HepG2 (cell line): Measurements from ENCODE around the gene ZKSCAN5. TPM values are rescaled to one million over a fixed set of nuclear protein-coding genes. Genes with fewer than 3 reads are reported as not detected.

ENCODE experiments used
- ELF4 ChIP-seq: sonication (generic); formaldehyde crosslinking; IDR thresholded peaks from 2 replicates; pipeline ENCODE4 v1.5.0; 2020; ENCODE audit warnings: missing genetic modification reagents, mild to moderate bottlenecking, moderate library complexity, borderline replicate concordance
- ISL2 ChIP-seq: sonication (generic); formaldehyde crosslinking; IDR thresholded peaks from 2 replicates; pipeline ENCODE4 v1.5.0; 2020; ENCODE audit warnings: missing genetic modification reagents
- JUND ChIP-seq: sonication (generic); formaldehyde crosslinking; IDR thresholded peaks from 2 replicates; pipeline ENCODE4 v1.8.0; 2022; ENCODE audit warnings: mild to moderate bottlenecking, missing genetic modification reagents
- KDM5A ChIP-seq: fragments of 200-600 bp; sonication (generic); IDR thresholded peaks from 2 replicates; pipeline ENCODE4 v1.7.0; 2018; ENCODE audit warnings: antibody characterized with exemption, mild to moderate bottlenecking, low read length, borderline replicate concordance
- KLF16 ChIP-seq, 2 experiments: sonication (generic) in 1 of 2; formaldehyde crosslinking in 1 of 2; IDR thresholded peaks; 2 replicates each; pipeline versions ENCODE4 v1.6.1 to v1.8.0; 2016 to 2023; ENCODE audit warnings: missing genetic modification reagents in 2 of 2, missing compliant biosample characterization in 1 of 2
- NPAS2 ChIP-seq: sonication (generic); formaldehyde crosslinking; IDR thresholded peaks from 2 replicates; pipeline ENCODE4 v1.8.0; 2022; ENCODE audit warnings: mild to moderate bottlenecking, missing genetic modification reagents, borderline replicate concordance
- PHF8 ChIP-seq: sonication (generic); formaldehyde crosslinking; IDR thresholded peaks from 2 replicates; pipeline ENCODE4 v1.5.0; 2020; ENCODE audit warnings: missing genetic modification reagents
- POGZ ChIP-seq: sonication (generic); formaldehyde crosslinking; IDR thresholded peaks from 2 replicates; pipeline ENCODE4 v1.4.0; 2020; ENCODE audit warnings: mild to moderate bottlenecking, missing genetic modification reagents
- RFXAP ChIP-seq: sonication (generic); formaldehyde crosslinking; IDR thresholded peaks from 2 replicates; pipeline ENCODE4 v1.4.0; 2020; ENCODE audit warnings: missing genetic modification reagents, borderline replicate concordance
- ZBTB1 ChIP-seq: sonication (generic); formaldehyde crosslinking; IDR thresholded peaks from 2 replicates; pipeline ENCODE4 v1.4.0; 2020; ENCODE audit warnings: missing genetic modification reagents, borderline replicate concordance
- ZNF234 ChIP-seq: sonication (generic); formaldehyde crosslinking; conservative IDR thresholded peaks from 2 replicates; pipeline ENCODE4 v1.5.1; 2020; ENCODE audit warnings: mild to moderate bottlenecking, missing genetic modification reagents
- ZNF709 ChIP-seq: sonication (generic); formaldehyde crosslinking; IDR thresholded peaks from 2 replicates; pipeline ENCODE4 v1.5.0; 2020; ENCODE audit warnings: mild to moderate bottlenecking, missing genetic modification reagents
- ZNF768 ChIP-seq: sonication (generic); formaldehyde crosslinking; IDR thresholded peaks from 2 replicates; pipeline ENCODE4 v1.4.0; 2020; ENCODE audit warnings: missing genetic modification reagents
- ZSCAN29 ChIP-seq: sonication (generic); formaldehyde crosslinking; conservative IDR thresholded peaks from 2 replicates; pipeline ENCODE4 v1.4.0; 2020; ENCODE audit warnings: mild to moderate bottlenecking, missing genetic modification reagents
- polyA plus RNA-seq, 8 experiments: library from polyadenylated mRNA; depleted of rRNA in 3 of 8; stranded (reverse) in 7 of 8; unstranded in 1 of 8; fragments of >200 nt; fragmentation: Illumina TruSeq in 4 of 8; extraction: Trizol in 4 of 8; gene quantifications; 2 replicates each; pipeline versions ENCODE4 v1.2.1 to v1.2.3, GENCODE V29; 2011 to 2016; ENCODE audit warnings: low read depth in 4 of 8, missing spikeins in 1 of 8, mixed read lengths in 1 of 8; ENCODE audit not compliant: insufficient read depth in 1 of 8
- total RNA-seq, 5 experiments: library from RNA; depleted of rRNA; stranded (reverse); fragments of >200 nt; fragmentation: Illumina TruSeq; extraction: Trizol; gene quantifications; 2 replicates each; pipeline ENCODE4 v1.2.3, GENCODE V29; 2016; ENCODE audit warnings: low read depth in 1 of 5
- TF ChIP-seq, protein P1 (sequence below): sonication (generic); formaldehyde crosslinking; IDR thresholded peaks from 2 replicates; pipeline ENCODE4 v1.4.0; 2020; ENCODE audit warnings: missing genetic modification reagents
- TF ChIP-seq, protein P2 (sequence below): sonication (generic); formaldehyde crosslinking; IDR thresholded peaks from 2 replicates; pipeline ENCODE4 v1.4.0; 2020; ENCODE audit warnings: missing genetic modification reagents
- TF ChIP-seq, protein P3 (sequence below): sonication (generic); formaldehyde crosslinking; conservative IDR thresholded peaks from 2 replicates; pipeline ENCODE4 v1.4.0; 2020; ENCODE audit warnings: missing genetic modification reagents
- TF ChIP-seq, protein P4 (sequence below): sonication (generic); formaldehyde crosslinking; IDR thresholded peaks from 2 replicates; pipeline ENCODE4 v1.5.0; 2020; ENCODE audit warnings: mild to moderate bottlenecking, missing genetic modification reagents, borderline replicate concordance

Gene ZKSCAN5
- total and polyA plus RNA-seq, 2 of the 13 experiments (the other 11 are each of a cell fraction or from before 2014, with no cell fraction given) = 5.5 to 11.7 TPM

DNA sequence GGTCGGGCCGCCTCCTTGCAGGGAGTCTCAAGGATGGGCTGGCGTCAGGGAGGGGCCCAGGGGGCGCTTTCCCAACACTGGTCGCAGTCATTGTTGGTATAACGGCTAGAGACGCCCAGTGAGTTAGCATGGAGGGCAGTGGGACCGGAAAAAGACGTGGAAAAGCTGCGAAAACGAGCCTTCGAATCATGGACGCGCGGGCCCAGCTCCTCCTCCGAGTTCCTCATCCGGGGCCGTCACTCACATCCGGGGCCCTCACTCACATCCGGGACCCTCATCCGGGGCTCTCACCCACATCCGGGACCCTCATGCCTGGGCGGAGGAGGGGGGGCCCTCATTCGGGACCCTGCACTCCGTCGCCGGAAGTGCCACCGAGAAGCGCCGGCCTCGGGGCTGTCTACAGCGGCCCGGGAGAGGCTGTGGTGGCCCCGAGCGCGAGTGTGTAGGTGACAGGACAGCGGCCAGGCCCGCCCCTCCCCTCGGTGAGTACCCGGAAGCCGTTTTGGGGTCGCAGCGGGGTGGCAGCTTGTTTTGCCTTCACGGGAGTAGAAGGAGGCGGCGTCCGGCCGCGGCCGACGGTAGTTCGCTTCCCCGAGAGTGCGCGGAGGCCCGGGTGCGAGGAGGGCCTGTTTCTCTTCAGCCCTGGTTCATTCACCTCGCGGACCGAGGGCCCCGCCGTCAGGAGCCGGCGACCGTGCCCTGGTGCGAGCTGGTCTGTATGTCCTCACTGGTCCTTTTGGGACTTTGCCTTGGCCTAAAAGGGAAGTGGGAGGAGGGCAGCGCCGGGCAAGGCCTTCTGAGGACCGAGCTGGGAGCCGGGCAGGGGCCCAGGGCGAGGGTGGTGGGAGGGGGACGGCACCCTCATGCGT, 54.1 kb downstream of the ZKSCAN5 start, which contains the start of gene ZNF655 (continued):
- TF ChIP-seq ZBTB1 (CRISPR knock-in tag) = no peak
- TF ChIP-seq POGZ (CRISPR knock-in tag) = peak; percentile 51
- TF ChIP-seq NPAS2 = no peak
- TF ChIP-seq, protein P1, sequence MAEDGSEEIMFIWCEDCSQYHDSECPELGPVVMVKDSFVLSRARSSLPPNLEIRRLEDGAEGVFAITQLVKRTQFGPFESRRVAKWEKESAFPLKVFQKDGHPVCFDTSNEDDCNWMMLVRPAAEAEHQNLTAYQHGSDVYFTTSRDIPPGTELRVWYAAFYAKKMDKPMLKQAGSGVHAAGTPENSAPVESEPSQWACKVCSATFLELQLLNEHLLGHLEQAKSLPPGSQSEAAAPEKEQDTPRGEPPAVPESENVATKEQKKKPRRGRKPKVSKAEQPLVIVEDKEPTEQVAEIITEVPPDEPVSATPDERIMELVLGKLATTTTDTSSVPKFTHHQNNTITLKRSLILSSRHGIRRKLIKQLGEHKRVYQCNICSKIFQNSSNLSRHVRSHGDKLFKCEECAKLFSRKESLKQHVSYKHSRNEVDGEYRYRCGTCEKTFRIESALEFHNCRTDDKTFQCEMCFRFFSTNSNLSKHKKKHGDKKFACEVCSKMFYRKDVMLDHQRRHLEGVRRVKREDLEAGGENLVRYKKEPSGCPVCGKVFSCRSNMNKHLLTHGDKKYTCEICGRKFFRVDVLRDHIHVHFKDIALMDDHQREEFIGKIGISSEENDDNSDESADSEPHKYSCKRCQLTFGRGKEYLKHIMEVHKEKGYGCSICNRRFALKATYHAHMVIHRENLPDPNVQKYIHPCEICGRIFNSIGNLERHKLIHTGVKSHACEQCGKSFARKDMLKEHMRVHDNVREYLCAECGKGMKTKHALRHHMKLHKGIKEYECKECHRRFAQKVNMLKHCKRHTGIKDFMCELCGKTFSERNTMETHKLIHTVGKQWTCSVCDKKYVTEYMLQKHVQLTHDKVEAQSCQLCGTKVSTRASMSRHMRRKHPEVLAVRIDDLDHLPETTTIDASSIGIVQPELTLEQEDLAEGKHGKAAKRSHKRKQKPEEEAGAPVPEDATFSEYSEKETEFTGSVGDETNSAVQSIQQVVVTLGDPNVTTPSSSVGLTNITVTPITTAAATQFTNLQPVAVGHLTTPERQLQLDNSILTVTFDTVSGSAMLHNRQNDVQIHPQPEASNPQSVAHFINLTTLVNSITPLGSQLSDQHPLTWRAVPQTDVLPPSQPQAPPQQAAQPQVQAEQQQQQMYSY (CRISPR knock-in tag) = no peak
- peak; percentile 56 for TF ChIP-seq ZNF768 (CRISPR knock-in tag)
- TF ChIP-seq ZSCAN29 = 0 out of 2 replicates have a peak, but pooled peaks have one; percentile 23
- TF ChIP-seq, protein P2, sequence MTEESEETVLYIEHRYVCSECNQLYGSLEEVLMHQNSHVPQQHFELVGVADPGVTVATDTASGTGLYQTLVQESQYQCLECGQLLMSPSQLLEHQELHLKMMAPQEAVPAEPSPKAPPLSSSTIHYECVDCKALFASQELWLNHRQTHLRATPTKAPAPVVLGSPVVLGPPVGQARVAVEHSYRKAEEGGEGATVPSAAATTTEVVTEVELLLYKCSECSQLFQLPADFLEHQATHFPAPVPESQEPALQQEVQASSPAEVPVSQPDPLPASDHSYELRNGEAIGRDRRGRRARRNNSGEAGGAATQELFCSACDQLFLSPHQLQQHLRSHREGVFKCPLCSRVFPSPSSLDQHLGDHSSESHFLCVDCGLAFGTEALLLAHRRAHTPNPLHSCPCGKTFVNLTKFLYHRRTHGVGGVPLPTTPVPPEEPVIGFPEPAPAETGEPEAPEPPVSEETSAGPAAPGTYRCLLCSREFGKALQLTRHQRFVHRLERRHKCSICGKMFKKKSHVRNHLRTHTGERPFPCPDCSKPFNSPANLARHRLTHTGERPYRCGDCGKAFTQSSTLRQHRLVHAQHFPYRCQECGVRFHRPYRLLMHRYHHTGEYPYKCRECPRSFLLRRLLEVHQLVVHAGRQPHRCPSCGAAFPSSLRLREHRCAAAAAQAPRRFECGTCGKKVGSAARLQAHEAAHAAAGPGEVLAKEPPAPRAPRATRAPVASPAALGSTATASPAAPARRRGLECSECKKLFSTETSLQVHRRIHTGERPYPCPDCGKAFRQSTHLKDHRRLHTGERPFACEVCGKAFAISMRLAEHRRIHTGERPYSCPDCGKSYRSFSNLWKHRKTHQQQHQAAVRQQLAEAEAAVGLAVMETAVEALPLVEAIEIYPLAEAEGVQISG (CRISPR knock-in tag) = peak; percentile 98
- TF ChIP-seq KLF16 (CRISPR knock-in tag; IDR thresholded peaks at IDR 0.05) = peak in 1 of 2 experiments; percentile 65; a peak in 1 of 4 replicates
- TF ChIP-seq ZNF709 (CRISPR knock-in tag) = peak; percentile 45; the same call in 1 of the 2 replicates
- TF ChIP-seq RFXAP (CRISPR knock-in tag) = no peak; the same call in 1 of the 2 replicates
- TF ChIP-seq, protein P3, sequence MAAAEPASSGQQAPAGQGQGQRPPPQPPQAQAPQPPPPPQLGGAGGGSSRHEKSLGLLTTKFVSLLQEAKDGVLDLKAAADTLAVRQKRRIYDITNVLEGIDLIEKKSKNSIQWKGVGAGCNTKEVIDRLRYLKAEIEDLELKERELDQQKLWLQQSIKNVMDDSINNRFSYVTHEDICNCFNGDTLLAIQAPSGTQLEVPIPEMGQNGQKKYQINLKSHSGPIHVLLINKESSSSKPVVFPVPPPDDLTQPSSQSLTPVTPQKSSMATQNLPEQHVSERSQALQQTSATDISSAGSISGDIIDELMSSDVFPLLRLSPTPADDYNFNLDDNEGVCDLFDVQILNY (CRISPR knock-in tag) = 0 out of 2 replicates have a peak, but pooled peaks have one; percentile 15
- peak; percentile 34; the same call in 1 of the 2 replicates for TF ChIP-seq ISL2
- TF ChIP-seq PHF8 (CRISPR knock-in tag) = peak; percentile 97
- TF ChIP-seq, protein P4, sequence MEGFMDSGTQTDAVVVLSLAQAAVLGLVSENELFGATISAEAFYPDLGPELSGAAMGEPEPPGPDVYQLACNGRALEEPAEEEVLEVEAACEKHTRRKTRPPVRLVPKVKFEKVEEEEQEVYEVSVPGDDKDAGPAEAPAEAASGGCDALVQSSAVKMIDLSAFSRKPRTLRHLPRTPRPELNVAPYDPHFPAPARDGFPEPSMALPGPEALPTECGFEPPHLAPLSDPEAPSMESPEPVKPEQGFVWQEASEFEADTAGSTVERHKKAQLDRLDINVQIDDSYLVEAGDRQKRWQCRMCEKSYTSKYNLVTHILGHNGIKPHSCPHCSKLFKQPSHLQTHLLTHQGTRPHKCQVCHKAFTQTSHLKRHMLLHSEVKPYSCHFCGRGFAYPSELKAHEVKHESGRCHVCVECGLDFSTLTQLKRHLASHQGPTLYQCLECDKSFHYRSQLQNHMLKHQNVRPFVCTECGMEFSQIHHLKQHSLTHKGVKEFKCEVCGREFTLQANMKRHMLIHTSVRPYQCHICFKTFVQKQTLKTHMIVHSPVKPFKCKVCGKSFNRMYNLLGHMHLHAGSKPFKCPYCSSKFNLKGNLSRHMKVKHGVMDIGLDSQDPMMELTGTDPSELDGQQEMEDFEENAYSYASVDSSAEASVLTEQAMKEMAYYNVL = 0 out of 2 replicates have a peak, but pooled peaks have one; percentile 20
- peak; percentile 93; the same call in 1 of the 2 replicates for TF ChIP-seq ELF4
- 0 out of 2 replicates have a peak, but pooled peaks have one; percentile 35 for TF ChIP-seq ZNF234 (CRISPR knock-in tag)
- TF ChIP-seq KDM5A = peak; percentile 77
- peak; percentile 51; the same call in 1 of the 2 replicates for TF ChIP-seq JUND (CRISPR knock-in tag)
